NCI-H1092 (cell line): ENCODE data around the gene TK1.
"Not testable (repeated sequence)": the region's sequence is repeated elsewhere in the genome, so short reads cannot be mapped to it uniquely, and the experiment has no call there.

Source experiments
- DNase-seq: peaks from one replicate; lab custom pipeline; 2025; lab: John Stamatoyannopoulos, UW

The TK1 gene, protein sequence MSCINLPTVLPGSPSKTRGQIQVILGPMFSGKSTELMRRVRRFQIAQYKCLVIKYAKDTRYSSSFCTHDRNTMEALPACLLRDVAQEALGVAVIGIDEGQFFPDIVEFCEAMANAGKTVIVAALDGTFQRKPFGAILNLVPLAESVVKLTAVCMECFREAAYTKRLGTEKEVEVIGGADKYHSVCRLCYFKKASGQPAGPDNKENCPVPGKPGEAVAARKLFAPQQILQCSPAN

GRCh38 chr17:78186692-78187595 lies at the start of gene TK1, which contains the start of gene AFMID:
Gene TK1 (minus strand): TSS chr17:78187052. CDS start chr17:78186994, 58 bp downstream.
Gene AFMID (plus strand): TSS chr17:78187362. CDS start chr17:78187371, 9 bp downstream.
- DNase-seq, result peak; percentile 93

- DNase-seq, result no peak
These were observed 49.0 kb upstream of the TK1 start for GRCh38 chr17:78235885-78236284.

DNA sequence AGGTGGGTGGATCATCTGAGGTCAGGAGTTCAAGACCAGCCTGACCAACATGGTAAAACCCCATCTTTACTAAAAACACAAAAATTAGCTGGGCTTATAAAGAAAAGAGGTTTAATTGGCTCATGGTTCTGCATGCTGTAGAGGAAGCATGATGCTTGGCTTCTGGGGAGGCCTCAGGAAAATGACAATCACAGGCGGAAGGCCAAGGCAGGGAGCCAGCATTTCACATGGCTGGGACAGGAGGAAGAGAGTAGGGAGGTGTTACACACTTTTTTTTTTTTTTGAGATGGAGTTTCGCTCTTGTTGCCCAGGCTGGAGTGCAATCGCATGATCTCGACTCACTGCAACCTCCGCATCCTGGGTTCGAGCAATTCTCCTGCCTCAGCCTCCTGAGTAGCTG lies 48.2 kb upstream of the TK1 start:
- DNase-seq, result not testable (repeated sequence)

- no peak for DNase-seq
These were observed 47.5 kb upstream of the TK1 start for GRCh38 chr17:78234261-78234865.

DNA sequence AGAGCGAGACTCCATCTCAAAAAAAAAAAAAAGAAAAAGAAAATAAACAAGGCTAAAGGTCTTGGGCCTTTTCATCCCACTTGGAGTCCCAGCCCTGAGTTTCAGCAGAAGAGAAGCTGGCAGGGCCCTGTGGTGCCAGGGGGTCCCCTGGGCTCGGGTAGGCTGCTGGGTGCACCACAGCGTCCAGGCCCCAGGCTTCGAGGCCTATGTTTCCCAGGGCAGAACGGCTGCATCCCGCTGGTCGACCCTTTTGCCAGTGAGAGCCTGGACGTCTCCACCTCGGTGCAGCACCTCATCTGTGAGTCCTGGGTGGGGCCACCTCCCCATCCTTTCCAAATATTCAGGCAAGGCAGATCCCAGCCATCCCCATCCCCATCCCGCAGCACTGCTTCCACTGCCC lies 46.8 kb upstream of the TK1 start:
- no peak for DNase-seq

DNA sequence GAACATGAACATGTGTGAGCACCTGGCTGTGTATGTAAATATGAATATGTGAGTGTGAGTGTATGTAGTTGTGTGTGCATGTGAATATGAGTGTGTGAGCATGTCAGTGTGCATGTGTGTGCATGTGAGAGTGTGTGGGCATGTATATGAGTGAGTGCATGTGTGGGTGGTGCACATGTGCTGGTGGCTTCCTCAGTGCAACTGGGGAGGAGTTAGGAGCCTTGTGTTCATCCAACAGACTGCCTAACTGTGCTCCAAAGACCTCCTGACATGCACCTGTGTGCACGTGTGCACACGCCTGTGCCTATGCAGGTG lies 46.0 kb upstream of the TK1 start:
- DNase-seq, result no peak

DNA sequence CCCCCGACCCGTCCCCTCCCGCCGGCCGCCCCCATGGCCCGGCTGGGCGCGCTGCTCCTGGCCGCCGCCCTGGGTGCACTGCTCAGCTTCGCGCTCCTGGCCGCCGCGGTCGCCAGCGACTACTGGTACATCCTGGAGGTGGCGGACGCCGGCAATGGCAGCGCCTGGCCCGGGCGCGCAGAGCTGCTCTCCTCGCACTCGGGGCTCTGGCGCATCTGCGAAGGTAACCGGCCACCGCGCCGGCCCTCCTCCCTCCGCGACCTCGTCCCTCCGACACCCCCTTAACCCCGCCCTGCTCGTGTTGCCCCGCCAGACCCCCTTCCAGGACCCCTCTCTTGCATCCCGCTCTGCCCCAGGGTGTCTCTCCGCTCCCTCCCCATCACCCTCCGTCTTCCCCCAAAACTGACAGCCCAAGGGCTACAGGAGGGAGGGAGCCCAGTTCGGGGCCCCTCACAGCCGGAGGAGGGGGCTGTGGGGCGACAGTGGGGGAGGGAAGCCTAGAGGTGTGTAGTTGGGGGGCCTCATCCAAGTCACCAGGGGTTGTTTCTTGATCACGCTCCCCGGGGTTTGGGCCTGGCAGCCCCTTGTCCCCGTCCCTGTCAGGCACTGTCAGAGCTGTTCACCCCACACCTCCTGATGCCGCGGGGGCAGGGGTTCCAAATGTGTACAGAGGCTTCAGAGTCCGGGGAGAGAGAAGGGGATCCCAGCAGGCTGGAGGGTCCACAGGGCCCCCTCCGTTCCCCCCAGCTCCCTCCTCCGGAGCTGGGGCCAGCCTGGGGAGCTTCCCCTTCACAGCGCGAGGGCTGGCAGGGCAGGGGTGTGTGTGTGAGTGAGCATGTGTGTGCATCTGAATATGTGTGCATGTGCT lies 45.4 kb upstream of the TK1 start:
- no peak for DNase-seq

DNA sequence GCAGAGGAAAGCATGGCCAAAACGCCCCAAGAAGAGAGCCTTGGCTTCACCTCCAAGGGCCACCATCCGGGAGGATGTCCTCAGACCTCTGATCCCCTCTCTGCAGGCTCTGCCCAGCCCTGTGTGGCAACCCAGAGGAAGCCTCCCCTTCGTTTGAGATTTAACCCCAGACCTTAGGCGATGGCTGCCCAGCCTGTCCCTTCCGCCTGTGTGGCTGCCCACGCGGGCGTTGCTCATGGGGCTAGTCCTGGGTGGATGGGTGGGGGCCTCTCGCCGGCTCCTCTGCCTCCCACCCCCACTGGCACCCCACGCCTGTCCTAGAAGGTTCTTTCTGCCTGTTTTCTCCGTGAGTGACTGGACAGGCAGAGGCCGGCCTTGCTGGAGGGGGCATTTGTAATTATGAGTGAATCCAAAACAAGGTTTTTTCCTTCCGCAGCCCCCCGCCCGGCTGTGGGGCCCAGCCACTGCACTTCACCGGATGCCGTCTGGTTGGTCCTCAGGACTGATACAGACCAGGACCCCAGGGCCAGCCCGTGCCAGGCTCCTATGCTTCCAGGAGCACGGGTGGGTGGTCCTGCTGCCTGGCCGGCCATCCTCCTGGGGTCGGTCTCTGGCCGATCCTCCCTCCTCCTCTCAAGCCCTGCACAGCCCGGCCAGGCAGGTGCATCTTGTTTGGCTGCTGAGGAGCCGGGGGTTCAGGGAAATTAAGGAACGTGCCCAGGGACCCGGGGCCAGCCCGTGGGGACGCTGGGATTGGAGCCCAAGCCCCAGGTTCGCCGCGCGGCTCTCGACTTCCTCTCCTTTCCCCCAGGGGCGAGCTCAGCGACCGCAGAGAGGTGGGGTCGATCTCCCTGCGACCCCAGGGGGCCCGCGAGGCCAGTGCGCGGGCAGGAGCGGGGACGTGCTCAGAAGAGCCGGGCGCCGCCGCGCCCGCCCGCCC lies 44.4 kb upstream of the TK1 start, which contains the start of gene TMEM235:
TMEM235 (plus strand) TSS at position 636 of the 940 bp plus-strand sequence. CDS start 393 bp downstream, outside the sequence.
- no peak for DNase-seq

- DNase-seq, result no peak
These were observed 43.6 kb upstream of the TK1 start for GRCh38 chr17:78230252-78230962.

DNA sequence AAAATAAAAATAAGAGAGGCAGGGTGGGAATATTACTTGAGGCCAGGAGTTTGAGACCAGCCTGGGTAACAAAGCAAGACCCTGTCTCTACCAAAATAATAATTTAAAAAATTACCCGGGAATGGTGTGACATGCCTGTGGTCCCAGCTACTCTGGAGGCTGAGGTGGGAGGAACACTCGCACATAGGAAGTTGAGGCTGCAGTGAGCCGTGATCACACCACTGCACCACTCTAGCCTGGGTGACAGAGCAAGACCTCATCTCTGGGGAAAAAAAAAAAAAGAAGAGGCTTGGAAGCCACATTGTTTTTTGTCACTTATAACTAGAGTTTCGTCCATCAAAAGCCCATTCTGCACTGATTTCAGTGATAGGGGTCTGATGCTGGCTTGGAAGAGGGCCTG lies 41.3 kb upstream of the TK1 start:
- no peak for DNase-seq

DNA sequence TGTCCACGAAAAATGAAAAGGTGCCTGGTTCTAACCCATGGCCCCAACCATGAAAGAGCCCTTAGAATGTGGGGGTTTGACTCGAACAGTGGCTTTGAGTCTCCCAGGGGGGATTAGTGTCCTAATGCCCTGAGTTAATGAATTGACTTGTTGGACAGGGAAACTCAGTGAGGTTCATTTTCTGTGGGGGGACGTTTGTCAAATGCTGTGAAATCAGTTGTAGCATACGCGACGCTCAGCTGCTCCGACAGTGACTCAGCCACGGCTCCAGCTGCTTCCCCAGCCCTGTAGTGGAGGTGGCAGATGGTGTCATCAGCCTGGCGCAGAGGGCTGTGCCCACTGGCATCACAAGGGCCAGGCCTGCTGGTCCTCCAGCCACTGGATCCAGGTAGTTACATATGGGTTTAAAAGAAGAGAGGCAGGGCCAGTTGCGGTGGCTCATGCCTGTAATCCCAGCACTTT lies 40.6 kb upstream of the TK1 start:
- DNase-seq, result no peak

DNA sequence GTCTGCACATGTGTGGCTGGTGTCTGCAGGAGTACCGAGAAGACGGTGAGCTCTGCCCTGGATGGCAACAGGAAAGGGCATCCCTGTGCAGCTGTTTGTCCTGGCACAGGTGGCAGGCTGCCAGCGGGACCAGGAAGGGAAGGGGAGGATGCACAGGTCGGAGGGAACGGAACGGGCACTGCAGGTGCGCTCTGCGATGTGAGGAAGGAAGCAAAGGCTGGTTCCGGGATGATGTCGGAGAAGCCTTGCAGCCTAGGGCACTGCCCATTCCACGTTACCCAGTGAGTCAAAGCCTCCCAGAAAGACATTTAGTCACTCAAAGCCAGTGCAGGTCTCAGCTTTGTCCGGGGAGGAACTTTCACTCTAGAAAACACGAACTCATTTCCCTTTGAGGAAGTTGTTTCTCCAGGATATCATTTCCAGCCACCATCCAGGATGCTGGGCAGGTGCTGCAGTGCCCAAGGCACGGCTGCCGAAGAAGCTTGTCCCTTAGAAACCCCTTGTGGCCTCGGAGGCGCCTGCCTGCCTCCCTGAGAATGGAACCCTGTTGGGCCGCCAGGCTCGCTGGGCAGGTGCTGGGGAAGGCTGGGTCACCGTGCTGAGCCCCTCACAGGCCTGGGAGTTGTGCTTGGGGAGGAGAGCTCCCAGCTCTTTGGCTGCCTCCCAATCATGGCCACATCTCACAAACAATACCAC lies 40.1 kb upstream of the TK1 start:
- DNase-seq, result no peak

DNA sequence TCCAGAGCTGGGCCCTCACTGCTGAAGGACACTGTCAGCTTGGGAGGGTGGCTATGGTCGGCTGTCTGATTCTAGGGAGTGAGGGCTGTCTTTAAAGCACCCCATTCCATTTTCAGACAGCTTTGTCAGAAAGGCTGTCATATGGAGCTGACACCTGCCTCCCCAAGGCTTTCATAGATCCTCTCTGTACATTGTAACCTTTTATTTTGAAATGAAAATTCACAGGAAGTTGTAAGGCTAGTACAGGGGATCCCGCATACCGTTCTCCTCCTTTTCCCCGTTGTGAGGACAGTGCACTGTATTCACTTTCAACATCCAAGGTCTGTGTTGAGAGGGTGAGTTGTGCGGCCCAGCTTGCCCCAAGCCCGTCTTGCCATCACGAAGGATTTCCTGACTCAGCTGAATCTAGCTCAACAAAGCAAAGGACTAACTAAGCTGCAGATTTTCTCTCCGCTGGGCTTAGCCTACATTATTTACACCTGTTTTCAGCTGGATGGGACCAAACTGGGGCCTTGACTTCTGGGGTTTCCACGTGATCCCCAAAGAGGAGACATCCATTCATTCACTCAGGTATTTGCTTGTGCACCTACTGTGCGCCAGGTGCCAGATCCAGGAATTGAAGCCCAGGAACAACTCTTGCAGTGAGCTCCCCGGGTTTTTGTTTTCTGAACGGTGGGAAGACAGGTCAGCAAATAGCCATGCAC lies 39.4 kb upstream of the TK1 start:
- no peak for DNase-seq

GRCh38 chr17:78225088-78225865 lies 38.4 kb upstream of the TK1 start:
- DNase-seq, result no peak

- DNase-seq, result no peak
These were observed 37.6 kb upstream of the TK1 start for GRCh38 chr17:78224231-78225087.

- DNase-seq, result no peak
These were observed 36.9 kb upstream of the TK1 start for GRCh38 chr17:78223765-78224164.

DNA sequence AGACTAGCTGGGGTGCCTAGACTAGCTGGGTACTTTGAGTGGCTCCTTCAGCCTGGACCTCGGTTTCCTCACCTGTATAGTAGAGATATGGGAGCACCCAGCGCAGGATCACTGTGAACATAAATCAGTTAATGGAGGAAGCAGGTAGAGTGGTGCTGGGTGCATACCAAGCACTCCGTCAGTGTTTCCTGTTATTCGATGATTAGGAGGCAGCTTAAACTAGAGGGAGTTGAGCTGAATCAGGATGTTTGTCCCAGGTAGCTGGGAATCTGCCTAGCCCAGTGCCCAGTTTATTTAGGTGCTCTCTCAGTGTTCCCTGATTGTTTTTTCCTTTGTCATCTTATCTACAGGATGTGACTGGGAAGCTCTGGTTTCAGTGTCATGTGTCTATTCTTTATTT lies 36.2 kb upstream of the TK1 start:
- DNase-seq, result no peak
